GM23338 (cell line): ENCODE data around the gene SHOX. TPM values are rescaled to one million over a fixed set of nuclear protein-coding genes. Genes with fewer than 3 reads are reported as not detected.

Experiments
- ATAC-seq: fragments of 200-7000 bp; cut with Tn5 transposase; 3 replicates; pipeline ENCODE4 v1.9.1; 2020
- DNase-seq: peaks from one replicate; pipeline ENCODE4 v3.0.0-alpha.2; 2015; ENCODE audit warnings: low spot score
- H2AFZ ChIP-seq: fragments of 200-600 bp; sonication (generic); 2 replicates; pipeline ENCODE4 v1.8.0; 2016; ENCODE audit warnings: antibody characterized with exemption, mild to moderate bottlenecking, moderate library complexity
- H3F3A ChIP-seq: fragments of 200-600 bp; sonication (generic); replicated peaks from 2 replicates; pipeline ENCODE4 v1.8.0; 2017; ENCODE audit warnings: antibody characterized with exemption, mixed run types, low read depth
- H3K27ac ChIP-seq: fragments of 200-600 bp; sonication (generic); 2 replicates; pipeline ENCODE4 v1.6.1; 2016; ENCODE audit warnings: low read depth
- H3K27me3 ChIP-seq: fragments of 200-600 bp; sonication (generic); 2 replicates; pipeline ENCODE4 v1.8.0; 2016; ENCODE audit warnings: mild to moderate bottlenecking, mixed run types, moderate library complexity; ENCODE audit not compliant: insufficient read depth
- H3K36me3 ChIP-seq: fragments of 200-600 bp; sonication (generic); 2 replicates; pipeline ENCODE4 v1.8.0; 2016; ENCODE audit warnings: mild to moderate bottlenecking; ENCODE audit not compliant: insufficient read depth
- H3K4me1 ChIP-seq: fragments of 200-600 bp; sonication (generic); 2 replicates; pipeline ENCODE4 v1.8.0; 2016; ENCODE audit warnings: mild to moderate bottlenecking, moderate library complexity; ENCODE audit not compliant: insufficient read depth
- H3K4me2 ChIP-seq: fragments of 200-600 bp; sonication (generic); 2 replicates; pipeline ENCODE4 v1.7.1; 2017; ENCODE audit warnings: mixed run types
- H3K4me3 ChIP-seq: fragments of 200-600 bp; sonication (generic); 2 replicates; pipeline ENCODE4 v1.6.1; 2016; ENCODE audit warnings: mixed run types
- H3K79me2 ChIP-seq: fragments of 200-600 bp; sonication (generic); replicated peaks from 2 replicates; pipeline ENCODE4 v1.8.0; 2017; ENCODE audit warnings: mild to moderate bottlenecking; ENCODE audit not compliant: insufficient read depth
- H3K9me2 ChIP-seq: fragments of 200-600 bp; sonication (generic); 2 replicates; pipeline ENCODE4 v1.8.0; 2017; ENCODE audit not compliant: insufficient read depth
- H4K20me1 ChIP-seq: fragments of 200-600 bp; sonication (generic); replicated peaks from 2 replicates; pipeline ENCODE4 v1.8.0; 2017; ENCODE audit warnings: mild to moderate bottlenecking; ENCODE audit not compliant: insufficient read depth
- H3K27ac Mint-ChIP-seq: 2 replicates; pipeline ENCODE4 v1.8.0; 2020; ENCODE audit warnings: inconsistent platforms, mild to moderate bottlenecking, moderate library complexity, mixed read lengths
- H3K27me3 Mint-ChIP-seq: 3 replicates; pipeline ENCODE4 v1.8.0; 2022; ENCODE audit warnings: low read depth, mild to moderate bottlenecking, moderate library complexity, mixed read lengths, inconsistent platforms; ENCODE audit not compliant: insufficient read depth, poor library complexity
- H3K36me3 Mint-ChIP-seq: 3 replicates; pipeline ENCODE4 v1.8.0; 2021; ENCODE audit warnings: low read depth, mild to moderate bottlenecking, inconsistent platforms, moderate library complexity, mixed read lengths
- H3K4me1 Mint-ChIP-seq: 3 replicates; pipeline ENCODE4 v1.8.0; 2020; ENCODE audit warnings: mild to moderate bottlenecking, inconsistent platforms, mixed read lengths
- H3K4me3 Mint-ChIP-seq: 3 replicates; pipeline ENCODE4 v1.8.0; 2021; ENCODE audit warnings: moderate library complexity, mild to moderate bottlenecking, inconsistent platforms, mixed read lengths
- H3K9me3 Mint-ChIP-seq: 3 replicates; pipeline ENCODE4 v1.8.0; 2020; ENCODE audit warnings: moderate library complexity, mild to moderate bottlenecking, inconsistent platforms, mixed read lengths
- CREB1 ChIP-seq: fragments of 250-450 bp; sonication (Bioruptor Pico); IDR thresholded peaks from 2 replicates; pipeline ENCODE4 v1.5.0; 2020; ENCODE audit warnings: low read depth, mild to moderate bottlenecking, moderate library complexity
- CTCF ChIP-seq, 2 experiments: fragments of 200-600 bp in 1 of 2; sonication (generic) in 1 of 2; conservative IDR thresholded peaks; 2 replicates each; pipeline versions ENCODE4 v1.5.1 to v1.6.1; 2016 to 2017; ENCODE audit warnings: antibody characterized with exemption in 2 of 2, low read depth in 2 of 2, mild to moderate bottlenecking in 2 of 2, moderate library complexity in 1 of 2
- EZH2 ChIP-seq: fragments of 200-600 bp; sonication (generic); IDR thresholded peaks from one replicate; pipeline ENCODE4 v1.8.0; 2017; ENCODE audit warnings: antibody characterized with exemption, mild to moderate bottlenecking, low read depth; ENCODE audit not compliant: unreplicated experiment
- EZH2phosphoT487 ChIP-seq: fragments of 200-600 bp; sonication (generic); IDR thresholded peaks from one replicate; pipeline ENCODE4 v1.8.1; 2018; ENCODE audit warnings: antibody characterized with exemption; ENCODE audit not compliant: unreplicated experiment
- JUNB ChIP-seq: IDR thresholded peaks from one replicate; pipeline ENCODE4 v1.6.1; 2016; ENCODE audit warnings: antibody characterized with exemption; ENCODE audit not compliant: unreplicated experiment
- POLR2AphosphoS5 ChIP-seq: IDR thresholded peaks from 2 replicates; pipeline ENCODE4 v1.6.1; 2016; ENCODE audit warnings: antibody characterized with exemption, low read depth
- REST ChIP-seq: IDR thresholded peaks from one replicate; pipeline ENCODE4 v1.6.1; 2018; ENCODE audit warnings: antibody characterized with exemption; ENCODE audit not compliant: unreplicated experiment
- STAT1 ChIP-seq: IDR thresholded peaks from one replicate; pipeline ENCODE4 v1.6.1; 2016; ENCODE audit warnings: antibody characterized with exemption; ENCODE audit not compliant: unreplicated experiment
- ZNF114 ChIP-seq: fragments of 250-450 bp; sonication (Bioruptor Pico); IDR thresholded peaks from 2 replicates; pipeline ENCODE4 v1.5.0; 2020; ENCODE audit warnings: mild to moderate bottlenecking, moderate library complexity
- ZNF331 ChIP-seq: fragments of 250-450 bp; sonication (Bioruptor Pico); IDR thresholded peaks from 2 replicates; pipeline ENCODE4 v1.5.0; 2020; ENCODE audit warnings: low read depth, mild to moderate bottlenecking, moderate library complexity
- polyA plus RNA-seq: library from polyadenylated mRNA; unstranded; fragments of >200 nt; fragmentation: Nextera tagmentation; extraction: Ambion mirVana; gene quantifications from 2 replicates; pipeline ENCODE4 v1.2.1, GENCODE V29; 2016
- total RNA-seq: library from RNA; depleted of rRNA; stranded (reverse); fragments of >200 nt; shearing (Covaris generic); gene quantifications from 2 replicates; pipeline ENCODE4 v1.2.3, GENCODE V29; 2014

SHOX gene
- total and polyA plus RNA-seq, 2 experiments from 2014 or later, result not detected

- no peak overlapping the region for H3K4me3 Mint-ChIP-seq
Measured at GRCh38 chrX:638482-639131, 8.0 kb downstream of the SHOX start.

GRCh38 chrX:639151-639550, 8.6 kb downstream of the SHOX start:
- 0 out of 2 replicates have a peak overlapping the region, but pooled peaks have one; percentile 14 for H2AFZ ChIP-seq
- H3K9me3 Mint-ChIP-seq, result peaks cover 84% of the 10 kb centered on the region
- H3K4me1 Mint-ChIP-seq, result peaks cover 4% of the 10 kb centered on the region; the same call in 2 of the 3 replicates
- H3K36me3 Mint-ChIP-seq, result peaks cover 30% of the 10 kb centered on the region
- peak overlapping the region; percentile 82 for H3K4me2 ChIP-seq
- H3K27ac Mint-ChIP-seq, result no peak overlapping the region
- no peaks in the 10 kb centered on the region for H3K9me2 ChIP-seq
- H3K4me1 ChIP-seq, result peaks cover 41% of the 10 kb centered on the region
- no peak for ATAC-seq
- no peak for DNase-seq
- H3K79me2 ChIP-seq, result no peaks in the 10 kb centered on the region
- H3K27ac ChIP-seq, result no peak overlapping the region
- peaks cover 10% of the 10 kb centered on the region for H3F3A ChIP-seq
- H4K20me1 ChIP-seq, result 0 out of 2 replicates have a peak, but pooled peaks cover 15% of the 10 kb centered on the region
- peaks cover 100% of the 10 kb centered on the region for H3K27me3 ChIP-seq
- H3K27me3 Mint-ChIP-seq, result peaks cover 52% of the 10 kb centered on the region
- peak overlapping the region; percentile 49 for H3K4me3 ChIP-seq
- H3K36me3 ChIP-seq, result no peaks in the 10 kb centered on the region
- no peak overlapping the region for H3K4me3 Mint-ChIP-seq
- TF ChIP-seq JUNB (no peak), CREB1 (CRISPR knock-in tag) (no peak), EZH2phosphoT487 (no peak), REST (no peak), POLR2AphosphoS5 (no peak), STAT1 (no peak), ZNF331 (CRISPR knock-in tag) (no peak)

More at GRCh38 chrX:638482-639131, 8.0 kb downstream of the SHOX start:
- ATAC-seq, result peak; percentile 36
- peaks cover 55% of the 10 kb centered on the region for H3K27me3 Mint-ChIP-seq
- Histone ChIP-seq H3K4me1 (peaks cover 41% of the 10 kb centered on the region), H3K27ac (no peak overlapping the region), H3F3A (peaks cover 10% of the 10 kb centered on the region), H3K27me3 (peaks cover 100% of the 10 kb centered on the region), H2AFZ (peak overlapping the region; percentile 23; the same call in 1 of the 2 replicates), H3K4me3 (peak overlapping the region; percentile 49), H4K20me1 (0 out of 2 replicates have a peak, but pooled peaks cover 15% of the 10 kb centered on the region), H3K79me2 (no peaks in the 10 kb centered on the region), H3K36me3 (no peaks in the 10 kb centered on the region), H3K4me2 (peak overlapping the region; percentile 82), H3K9me2 (no peaks in the 10 kb centered on the region)
- peaks cover 30% of the 10 kb centered on the region for H3K36me3 Mint-ChIP-seq
- H3K4me1 Mint-ChIP-seq, result peaks cover 4% of the 10 kb centered on the region; the same call in 2 of the 3 replicates
- H3K9me3 Mint-ChIP-seq, result peaks cover 85% of the 10 kb centered on the region
- peak; percentile 77 for DNase-seq
- TF ChIP-seq POLR2AphosphoS5 (no peak), ZNF114 (no peak), CTCF (conservative IDR thresholded peaks at IDR 0.05; ENCODE audit: low read depth in 2 of 2) (no peak), EZH2 (peak; percentile 18), ZNF331 (CRISPR knock-in tag) (no peak), JUNB (no peak)
- no peak overlapping the region for H3K27ac Mint-ChIP-seq
